Activated naive CD8-positive, alpha-beta T cell treated with anti-CD3 and anti-CD28 coated beads, Interleukin-2, amount 10 ng/mL, durations not matched to agents 7 days and 5 days (primary cell): ENCODE data around the gene TBCEL. TPM values are rescaled to one million over a fixed set of nuclear protein-coding genes. Genes with fewer than 3 reads are reported as not detected.

Experiments
- ATAC-seq: fragments of 150-1000 bp; cut with Tn5 transposase; one replicate; pipeline ENCODE4 v1.10.0; 2021; ENCODE audit warnings: low read depth, moderate library complexity
- POLR2A ChIA-PET: fragments of 350-600 bp; sonication (Branson Sonifier 250); formaldehyde crosslinking; loops from one replicate; lab custom pipeline; 2021; ENCODE audit warnings: antibody characterized with exemption; lab: Charles Lee
- DNase-seq: peaks from one replicate; pipeline ENCODE4 v3.0.0; 2021
- H3K27ac Mint-ChIP-seq: one replicate; pipeline ENCODE4 v1.8.0; 2022; ENCODE audit warnings: mild to moderate bottlenecking, mixed read lengths
- H3K27me3 Mint-ChIP-seq: one replicate; pipeline ENCODE4 v1.8.0; 2022; ENCODE audit warnings: mild to moderate bottlenecking, moderate library complexity, mixed read lengths
- H3K36me3 Mint-ChIP-seq: one replicate; pipeline ENCODE4 v1.8.0; 2021; ENCODE audit warnings: mild to moderate bottlenecking, mixed read lengths
- H3K4me1 Mint-ChIP-seq: one replicate; pipeline ENCODE4 v1.8.0; 2021; ENCODE audit warnings: mixed read lengths
- H3K4me3 Mint-ChIP-seq: one replicate; pipeline ENCODE4 v1.8.0; 2022; ENCODE audit warnings: mild to moderate bottlenecking, moderate library complexity, mixed read lengths
- H3K9me3 Mint-ChIP-seq: one replicate; pipeline ENCODE4 v1.8.0; 2021; ENCODE audit warnings: mixed read lengths
- total RNA-seq, 2 experiments: library from RNA; stranded (reverse); gene quantifications; one replicate each; pipeline ENCODE4 v1.2.3, GENCODE V29; 2021

TBCEL gene
- total RNA-seq, 2 experiments from 2014 or later: 13.9 to 15.9 TPM

- peaks cover 16% of the 10 kb centered on the region for H3K4me1 Mint-ChIP-seq
- H3K27me3 Mint-ChIP-seq: no peaks in the 10 kb centered on the region
- DNase-seq (no peak), ATAC-seq (no peak)
- no peak overlapping the region for H3K4me3 Mint-ChIP-seq
- POLR2A ChIA-PET: interaction anchor here (1.2 kb wide), 1 partner anchor 11 kb away, joined by 4 read pairs; the partner anchor contains the start of gene TBCEL
- H3K27ac Mint-ChIP-seq: no peak overlapping the region
- no peaks in the 10 kb centered on the region for H3K9me3 Mint-ChIP-seq
- H3K36me3 Mint-ChIP-seq: peaks cover 4% of the 10 kb centered on the region
Observed at GRCh38 chr11:121035169-121035755, 11.4 kb downstream of the TBCEL start.

GRCh38 chr11:121035780-121036179 lies 11.9 kb downstream of the TBCEL start:
- no peaks in the 10 kb centered on the region for H3K27me3 Mint-ChIP-seq
- peaks cover 2% of the 10 kb centered on the region for H3K36me3 Mint-ChIP-seq
- no peak overlapping the region for H3K27ac Mint-ChIP-seq
- ATAC-seq (no peak), DNase-seq (no peak)
- POLR2A ChIA-PET: no interaction called here
- H3K4me3 Mint-ChIP-seq: no peak overlapping the region
- H3K9me3 Mint-ChIP-seq: no peaks in the 10 kb centered on the region
- H3K4me1 Mint-ChIP-seq: peaks cover 14% of the 10 kb centered on the region

GRCh38 chr11:121037016-121037415 lies 13.1 kb downstream of the TBCEL start:
- Mint-ChIP-seq H3K27me3 (no peaks in the 10 kb centered on the region), H3K36me3 (peaks cover 2% of the 10 kb centered on the region), H3K27ac (no peak overlapping the region), H3K4me3 (no peak overlapping the region), H3K4me1 (peaks cover 14% of the 10 kb centered on the region), H3K9me3 (no peaks in the 10 kb centered on the region)
- no peak for ATAC-seq
- DNase-seq: no peak
- POLR2A ChIA-PET: no interaction called here

GRCh38 chr11:121038648-121039409 lies 14.9 kb downstream of the TBCEL start:
- peaks cover 14% of the 10 kb centered on the region for H3K4me1 Mint-ChIP-seq
- no peak for DNase-seq
- POLR2A ChIA-PET: no interaction called here
- H3K27me3 Mint-ChIP-seq: no peaks in the 10 kb centered on the region
- no peak for ATAC-seq
- H3K9me3 Mint-ChIP-seq: no peaks in the 10 kb centered on the region
- H3K27ac Mint-ChIP-seq: no peak overlapping the region
- H3K4me3 Mint-ChIP-seq: no peak overlapping the region
- H3K36me3 Mint-ChIP-seq: peaks cover 2% of the 10 kb centered on the region

GRCh38 chr11:121039971-121040613 lies 16.2 kb downstream of the TBCEL start:
- H3K27ac Mint-ChIP-seq: no peak overlapping the region
- DNase-seq: no peak
- H3K27me3 Mint-ChIP-seq: no peaks in the 10 kb centered on the region
- H3K36me3 Mint-ChIP-seq: peaks cover 2% of the 10 kb centered on the region
- no peaks in the 10 kb centered on the region for H3K9me3 Mint-ChIP-seq
- ATAC-seq: no peak
- H3K4me3 Mint-ChIP-seq: no peak overlapping the region
- POLR2A ChIA-PET: no interaction called here
- H3K4me1 Mint-ChIP-seq: peaks cover 14% of the 10 kb centered on the region

- peaks cover 2% of the 10 kb centered on the region for H3K36me3 Mint-ChIP-seq
- no peaks in the 10 kb centered on the region for H3K27me3 Mint-ChIP-seq
- H3K4me1 Mint-ChIP-seq: peaks cover 10% of the 10 kb centered on the region
- no peaks in the 10 kb centered on the region for H3K9me3 Mint-ChIP-seq
- ATAC-seq (no peak), DNase-seq (no peak)
- no peak overlapping the region for H3K27ac Mint-ChIP-seq
- POLR2A ChIA-PET: no interaction called here
- H3K4me3 Mint-ChIP-seq: no peak overlapping the region
Observed at GRCh38 chr11:121040614-121041002, 16.7 kb downstream of the TBCEL start.

- ATAC-seq (no peak), DNase-seq (no peak)
- H3K27ac Mint-ChIP-seq: no peak overlapping the region
- POLR2A ChIA-PET: no interaction called here
- H3K27me3 Mint-ChIP-seq: no peaks in the 10 kb centered on the region
- peaks cover 6% of the 10 kb centered on the region for H3K4me1 Mint-ChIP-seq
- peaks cover 4% of the 10 kb centered on the region for H3K36me3 Mint-ChIP-seq
- no peak overlapping the region for H3K4me3 Mint-ChIP-seq
- H3K9me3 Mint-ChIP-seq: no peaks in the 10 kb centered on the region
Observed at GRCh38 chr11:121041072-121041471, 17.2 kb downstream of the TBCEL start.

- no peak overlapping the region for H3K27ac Mint-ChIP-seq
- ATAC-seq (no peak), DNase-seq (no peak)
- peaks cover 4% of the 10 kb centered on the region for H3K4me1 Mint-ChIP-seq
- no peaks in the 10 kb centered on the region for H3K9me3 Mint-ChIP-seq
- POLR2A ChIA-PET: no interaction called here
- H3K27me3 Mint-ChIP-seq: no peaks in the 10 kb centered on the region
- H3K36me3 Mint-ChIP-seq: peaks cover 13% of the 10 kb centered on the region
- no peak overlapping the region for H3K4me3 Mint-ChIP-seq
Observed at GRCh38 chr11:121042296-121042695, 18.4 kb downstream of the TBCEL start.

- Mint-ChIP-seq H3K36me3 (peaks cover 21% of the 10 kb centered on the region), H3K27me3 (no peaks in the 10 kb centered on the region), H3K9me3 (no peaks in the 10 kb centered on the region)
Observed at GRCh38 chr11:121047926-121048325, 24.0 kb downstream of the TBCEL start.

GRCh38 chr11:121048464-121049233 lies 24.7 kb downstream of the TBCEL start:
- H3K27me3 Mint-ChIP-seq: no peaks in the 10 kb centered on the region
- POLR2A ChIA-PET: no interaction called here
- H3K4me1 Mint-ChIP-seq: no peaks in the 10 kb centered on the region
- ATAC-seq (no peak), DNase-seq (no peak)
- no peak overlapping the region for H3K4me3 Mint-ChIP-seq
- no peaks in the 10 kb centered on the region for H3K9me3 Mint-ChIP-seq
- H3K36me3 Mint-ChIP-seq: peaks cover 22% of the 10 kb centered on the region
- no peak overlapping the region for H3K27ac Mint-ChIP-seq

More at GRCh38 chr11:121047926-121048325, 24.0 kb downstream of the TBCEL start:
- POLR2A ChIA-PET: no interaction called here
- Mint-ChIP-seq H3K4me1 (no peaks in the 10 kb centered on the region), H3K4me3 (no peak overlapping the region), H3K27ac (no peak overlapping the region)
- no peak for DNase-seq
- ATAC-seq: no peak

GRCh38 chr11:121053244-121053643 lies 29.3 kb downstream of the TBCEL start:
- Mint-ChIP-seq H3K4me3 (no peak overlapping the region), H3K4me1 (peaks cover 3% of the 10 kb centered on the region), H3K27ac (no peak overlapping the region), H3K9me3 (no peaks in the 10 kb centered on the region), H3K27me3 (no peaks in the 10 kb centered on the region), H3K36me3 (peaks cover 28% of the 10 kb centered on the region)
- ATAC-seq: no peak
- DNase-seq: no peak
- POLR2A ChIA-PET: no interaction called here

GRCh38 chr11:121054266-121054665 lies 30.4 kb downstream of the TBCEL start:
- no peaks in the 10 kb centered on the region for H3K9me3 Mint-ChIP-seq
- POLR2A ChIA-PET: no interaction called here
- no peak overlapping the region for H3K27ac Mint-ChIP-seq

GRCh38 chr11:121055076-121055475 lies 31.2 kb downstream of the TBCEL start:
- H3K27ac Mint-ChIP-seq: no peak overlapping the region
- ATAC-seq: no peak

More at GRCh38 chr11:121054266-121054665, 30.4 kb downstream of the TBCEL start:
- H3K27me3 Mint-ChIP-seq: no peaks in the 10 kb centered on the region
- no peak for DNase-seq
- H3K36me3 Mint-ChIP-seq: peaks cover 22% of the 10 kb centered on the region
- ATAC-seq: no peak
- H3K4me3 Mint-ChIP-seq: no peak overlapping the region
- H3K4me1 Mint-ChIP-seq: peaks cover 4% of the 10 kb centered on the region

More at GRCh38 chr11:121055076-121055475, 31.2 kb downstream of the TBCEL start:
- Mint-ChIP-seq H3K9me3 (no peaks in the 10 kb centered on the region), H3K4me1 (peaks cover 4% of the 10 kb centered on the region), H3K36me3 (peaks cover 22% of the 10 kb centered on the region), H3K4me3 (no peak overlapping the region), H3K27me3 (no peaks in the 10 kb centered on the region)
- POLR2A ChIA-PET: no interaction called here
- DNase-seq: no peak
